GM15510 (cell line): ENCODE measurements around the gene TESK2.

Experiments
- POLR2A ChIP-seq: IDR thresholded peaks from 3 replicates; pipeline ENCODE4 v1.6.1; 2011; ENCODE audit warnings: borderline replicate concordance; ENCODE audit not compliant: insufficient read length; ENCODE audit errors: extremely low read depth

TESK2 gene

GRCh38 chr1:45510036-45510971 lies 19.3 kb upstream of the TESK2 start:
- TF ChIP-seq POLR2A = no peak

GRCh38 chr1:45508295-45509151 lies 17.6 kb upstream of the TESK2 start:
- TF ChIP-seq POLR2A = no peak

GRCh38 chr1:45507893-45508292 lies 16.9 kb upstream of the TESK2 start:
- no peak for TF ChIP-seq POLR2A

GRCh38 chr1:45507195-45507594 lies 16.2 kb upstream of the TESK2 start:
- TF ChIP-seq POLR2A = no peak

GRCh38 chr1:45503462-45504360 lies 12.7 kb upstream of the TESK2 start:
- TF ChIP-seq POLR2A = no peak

- no peak for TF ChIP-seq POLR2A
These were observed 10.5 kb upstream of the TESK2 start for GRCh38 chr1:45501505-45501859.

GRCh38 chr1:45499415-45499769 lies 8.4 kb upstream of the TESK2 start:
- no peak for TF ChIP-seq POLR2A

- no peak for TF ChIP-seq POLR2A
These were observed 7.3 kb upstream of the TESK2 start for GRCh38 chr1:45498279-45498678.

GRCh38 chr1:45493116-45493697 lies 2.2 kb upstream of the TESK2 start:
- TF ChIP-seq POLR2A = no peak

- no peak for TF ChIP-seq POLR2A
These were observed 1.7 kb upstream of the TESK2 start for GRCh38 chr1:45492691-45493090.

- TF ChIP-seq POLR2A = no peak
These were observed 711 bp upstream of the TESK2 start for GRCh38 chr1:45491487-45492260.

- TF ChIP-seq POLR2A = no peak
These were observed 790 bp downstream of the TESK2 start for GRCh38 chr1:45490121-45490625.

GRCh38 chr1:45488666-45489377 lies 2.1 kb downstream of the TESK2 start:
- TF ChIP-seq POLR2A = no peak
